ELR (cell line): ENCODE data around the gene SHROOM2.
"Not testable (repeated sequence)": the region's sequence is repeated elsewhere in the genome, so short reads cannot be mapped to it uniquely, and the experiment has no call there.

Source experiments
- DNase-seq: peaks from one replicate; pipeline ENCODE4 v3.0.0-alpha.2; 2015; ENCODE audit warnings: low read depth

Gene SHROOM2

GRCh38 chrX:9832811-9833210 is 46.6 kb downstream of the SHROOM2 start:
- no peak for DNase-seq

- no peak for DNase-seq
Measured at GRCh38 chrX:9835585-9836210, 49.5 kb downstream of the SHROOM2 start.

GRCh38 chrX:9842541-9842940 is 56.3 kb downstream of the SHROOM2 start:
- DNase-seq, result peak; percentile 33

GRCh38 chrX:9844936-9845577 is 58.8 kb downstream of the SHROOM2 start:
- no peak for DNase-seq

GRCh38 chrX:9845578-9845952 is 59.3 kb downstream of the SHROOM2 start:
- no peak for DNase-seq

GRCh38 chrX:9846631-9847030 is 60.4 kb downstream of the SHROOM2 start:
- no peak for DNase-seq

GRCh38 chrX:9847071-9847470 is 60.8 kb downstream of the SHROOM2 start:
- peak; percentile 83 for DNase-seq

- DNase-seq, result no peak
Measured at GRCh38 chrX:9848718-9849479, 62.7 kb downstream of the SHROOM2 start.

- no peak for DNase-seq
Measured at GRCh38 chrX:9851890-9852289, 65.7 kb downstream of the SHROOM2 start.

GRCh38 chrX:9853307-9853706 is 67.1 kb downstream of the SHROOM2 start:
- no peak for DNase-seq

GRCh38 chrX:9855561-9856283 is 69.5 kb downstream of the SHROOM2 start:
- DNase-seq, result no peak

GRCh38 chrX:9856588-9856987 is 70.4 kb downstream of the SHROOM2 start:
- no peak for DNase-seq

- no peak for DNase-seq
Measured at GRCh38 chrX:9857575-9858474, 71.6 kb downstream of the SHROOM2 start.

- not testable (repeated sequence) for DNase-seq
Measured at GRCh38 chrX:9858684-9859083, 72.5 kb downstream of the SHROOM2 start.

- DNase-seq, result peak; percentile 69
Measured at GRCh38 chrX:9859711-9860555, 73.7 kb downstream of the SHROOM2 start.

GRCh38 chrX:9860826-9861225 is 74.6 kb downstream of the SHROOM2 start:
- no peak for DNase-seq

- no peak for DNase-seq
Measured at GRCh38 chrX:9861711-9862110, 75.5 kb downstream of the SHROOM2 start.

GRCh38 chrX:9862525-9862924 is 76.3 kb downstream of the SHROOM2 start:
- no peak for DNase-seq

GRCh38 chrX:9862953-9863352 is 76.7 kb downstream of the SHROOM2 start:
- DNase-seq, result no peak

- DNase-seq, result no peak
Measured at GRCh38 chrX:9864011-9864410, 77.8 kb downstream of the SHROOM2 start.
